ENCODE data around the gene GOPC.

The GOPC gene

GRCh38 chr6:117595099-117595923, 7.0 kb downstream of the GOPC start:
- DNase-seq (ENCODE audit: low read depth): no peak
- no peak overlapping the region for H3K4me3 ChIP-seq (replicated peaks; ENCODE audit: low read depth, low read length)
- no peak for TF ChIP-seq CTCF (IDR thresholded peaks at IDR 0.05; ENCODE audit: low read length, missing control alignments)

GRCh38 chr6:117592983-117593759, 9.1 kb downstream of the GOPC start:
- H3K4me3 ChIP-seq (replicated peaks; ENCODE audit: low read depth, low read length): no peak overlapping the region
- no peak for TF ChIP-seq CTCF (IDR thresholded peaks at IDR 0.05; ENCODE audit: low read length, missing control alignments)
- DNase-seq (ENCODE audit: low read depth): no peak

- TF ChIP-seq CTCF (IDR thresholded peaks at IDR 0.05; ENCODE audit: low read length, missing control alignments): no peak
- H3K4me3 ChIP-seq (replicated peaks; ENCODE audit: low read depth, low read length): no peak overlapping the region
- DNase-seq (ENCODE audit: low read depth): peak; percentile 21
These were observed 10.9 kb downstream of the GOPC start for GRCh38 chr6:117591405-117591804.

- H3K4me3 ChIP-seq (replicated peaks; ENCODE audit: low read depth, low read length): no peak overlapping the region
- DNase-seq (ENCODE audit: low read depth): no peak
- no peak for TF ChIP-seq CTCF (IDR thresholded peaks at IDR 0.05; ENCODE audit: low read length, missing control alignments)
These were observed 11.9 kb downstream of the GOPC start for GRCh38 chr6:117590447-117590846.

- no peak overlapping the region for H3K4me3 ChIP-seq (replicated peaks; ENCODE audit: low read depth, low read length)
- no peak for TF ChIP-seq CTCF (IDR thresholded peaks at IDR 0.05; ENCODE audit: low read length, missing control alignments)
- no peak for DNase-seq (ENCODE audit: low read depth)
These were observed 16.7 kb downstream of the GOPC start for GRCh38 chr6:117585647-117586046.

GRCh38 chr6:117574198-117574597, 28.1 kb downstream of the GOPC start:
- H3K4me3 ChIP-seq (replicated peaks; ENCODE audit: low read depth, low read length): no peak overlapping the region
- no peak for DNase-seq (ENCODE audit: low read depth)
- no peak for TF ChIP-seq CTCF (IDR thresholded peaks at IDR 0.05; ENCODE audit: low read length, missing control alignments)

Measured in fibroblast of pulmonary artery (primary cell).